Loucy (cell line): Measurements from ENCODE around the gene PRKD2.

Experiments
- H2AFZ ChIP-seq: fragments of 200-600 bp; sonication (generic); 2 replicates; pipeline ENCODE4 v1.6.0; 2016; ENCODE audit warnings: antibody characterized with exemption, mild to moderate bottlenecking, low read length, moderate library complexity
- H3F3A ChIP-seq: fragments of 200-600 bp; 2 replicates; pipeline ENCODE4 v1.6.0; 2016; ENCODE audit warnings: antibody characterized with exemption, low read depth, mild to moderate bottlenecking
- H3K27me3 ChIP-seq: fragments of 200-600 bp; sonication (generic); 2 replicates; pipeline ENCODE4 v1.6.1; 2014; ENCODE audit warnings: low read length, mild to moderate bottlenecking; ENCODE audit not compliant: insufficient read depth, poor library complexity, severe bottlenecking
- H3K36me3 ChIP-seq: fragments of 200-600 bp; sonication (generic); 2 replicates; pipeline ENCODE4 v1.6.1; 2016; ENCODE audit warnings: low read length; ENCODE audit not compliant: insufficient read depth
- H3K4me1 ChIP-seq: fragments of 200-600 bp; sonication (generic); 2 replicates; pipeline ENCODE4 v1.5.1; 2014; ENCODE audit warnings: low read length, mild to moderate bottlenecking; ENCODE audit not compliant: insufficient read depth, poor library complexity, severe bottlenecking
- H3K4me2 ChIP-seq: fragments of 200-600 bp; sonication (generic); 2 replicates; pipeline ENCODE4 v1.6.0; 2014; ENCODE audit warnings: antibody characterized with exemption, low read length, low read depth, mild to moderate bottlenecking; ENCODE audit not compliant: poor library complexity, severe bottlenecking
- H3K4me3 ChIP-seq: fragments of 200-600 bp; sonication (generic); 2 replicates; pipeline ENCODE4 v1.5.1; 2014; ENCODE audit warnings: low read length, mild to moderate bottlenecking, mixed read lengths; ENCODE audit not compliant: poor library complexity, severe bottlenecking
- H3K79me2 ChIP-seq: fragments of 200-600 bp; sonication (generic); 2 replicates; pipeline ENCODE4 v1.6.1; 2014; ENCODE audit warnings: low read length; ENCODE audit not compliant: insufficient read depth
- H3K9ac ChIP-seq: fragments of 200-600 bp; sonication (generic); 2 replicates; pipeline ENCODE4 v1.6.0; 2014; ENCODE audit warnings: mild to moderate bottlenecking, low read depth, low read length, moderate library complexity; ENCODE audit not compliant: poor library complexity, severe bottlenecking
- H3K9me2 ChIP-seq: fragments of 200-600 bp; sonication (generic); replicated peaks from 2 replicates; pipeline ENCODE4 v1.6.1; 2016; ENCODE audit warnings: low read depth, low read length, mixed read lengths
- H3K9me3 ChIP-seq: fragments of 200-600 bp; sonication (generic); 2 replicates; pipeline ENCODE4 v1.6.1; 2014; ENCODE audit warnings: mild to moderate bottlenecking, antibody characterized with exemption, low read length, low read depth; ENCODE audit not compliant: insufficient read depth
- H4K20me1 ChIP-seq: fragments of 200-600 bp; sonication (generic); 2 replicates; pipeline ENCODE4 v1.6.0; 2014; ENCODE audit warnings: antibody characterized with exemption, low read length, mild to moderate bottlenecking; ENCODE audit not compliant: insufficient read depth, poor library complexity, severe bottlenecking
- CTCF ChIP-seq: fragments of 200-600 bp; sonication (generic); conservative IDR thresholded peaks from 2 replicates; pipeline ENCODE4 v1.5.1; 2014; ENCODE audit warnings: mild to moderate bottlenecking, antibody characterized with exemption, low read length
- EZH2phosphoT487 ChIP-seq: fragments of 200-600 bp; IDR thresholded peaks from 2 replicates; pipeline ENCODE4 v1.6.1; 2018; ENCODE audit warnings: antibody characterized with exemption, mild to moderate bottlenecking, moderate library complexity, borderline replicate concordance

PRKD2 gene

GRCh38 chr19:46659151-46660007 lies 57.5 kb downstream of the PRKD2 start:
- TF ChIP-seq EZH2phosphoT487 (no peak), CTCF (no peak)
- H3K9me2 ChIP-seq: no peaks in the 10 kb centered on the region
- 0 out of 2 replicates have a peak, but pooled peaks cover 4% of the 10 kb centered on the region for H3F3A ChIP-seq
- no peaks in the 10 kb centered on the region for H4K20me1 ChIP-seq
- no peak overlapping the region for H3K4me3 ChIP-seq
- H3K4me1 ChIP-seq: peaks cover 27% of the 10 kb centered on the region
- H3K4me2 ChIP-seq: peak overlapping the region; percentile 78
- no peaks in the 10 kb centered on the region for H3K9me3 ChIP-seq
- no peak overlapping the region for H3K9ac ChIP-seq
- H3K79me2 ChIP-seq: no peaks in the 10 kb centered on the region
- no peaks in the 10 kb centered on the region for H3K36me3 ChIP-seq
- H3K27me3 ChIP-seq: no peaks in the 10 kb centered on the region
- no peak overlapping the region for H2AFZ ChIP-seq

- Histone ChIP-seq H3K4me3 (no peak overlapping the region), H3K9me3 (no peaks in the 10 kb centered on the region), H4K20me1 (no peaks in the 10 kb centered on the region), H3K36me3 (no peaks in the 10 kb centered on the region), H3K79me2 (no peaks in the 10 kb centered on the region), H3K4me1 (peaks cover 19% of the 10 kb centered on the region), H3K4me2 (no peak overlapping the region), H3K27me3 (no peaks in the 10 kb centered on the region), H3K9ac (no peak overlapping the region), H3K9me2 (no peaks in the 10 kb centered on the region), H3F3A (0 out of 2 replicates have a peak, but pooled peaks cover under 1% of the 10 kb centered on the region), H2AFZ (no peak overlapping the region)
- no peak for TF ChIP-seq CTCF
- TF ChIP-seq EZH2phosphoT487: no peak
Observed at GRCh38 chr19:46656541-46656940, 60.4 kb downstream of the PRKD2 start.

GRCh38 chr19:46654621-46655152 lies 62.2 kb downstream of the PRKD2 start:
- no peak overlapping the region for H3K4me3 ChIP-seq
- H3K9ac ChIP-seq: no peak overlapping the region
- peaks cover 7% of the 10 kb centered on the region for H3K4me1 ChIP-seq
- no peaks in the 10 kb centered on the region for H4K20me1 ChIP-seq
- H3K79me2 ChIP-seq: no peaks in the 10 kb centered on the region
- H2AFZ ChIP-seq: no peak overlapping the region
- H3K9me3 ChIP-seq: no peaks in the 10 kb centered on the region
- no peak overlapping the region for H3K4me2 ChIP-seq
- H3K36me3 ChIP-seq: no peaks in the 10 kb centered on the region
- H3K9me2 ChIP-seq: no peaks in the 10 kb centered on the region
- no peaks in the 10 kb centered on the region for H3K27me3 ChIP-seq
- TF ChIP-seq EZH2phosphoT487 (no peak), CTCF (no peak)
- no peaks in the 10 kb centered on the region for H3F3A ChIP-seq
